Natural killer cell (primary cell): Measurements from ENCODE around the gene TELO2. TPM values are rescaled to one million over a fixed set of nuclear protein-coding genes. Genes with fewer than 3 reads are reported as not detected.

Source experiments
- ATAC-seq, 3 donors: fragments of 150-1000 bp in 2 of 3; fragments of 200-7000 bp in 1 of 3; cut with Tn5 transposase; 1 replicate in 1 of 3; 2 replicates in 2 of 3; pipeline ENCODE4 v1.10.0; 2021; ENCODE audit warnings: mild to moderate bottlenecking in 2 of 3, moderate library complexity in 2 of 3
- DNase-seq, 2 donors: peaks; one replicate each; pipeline versions ENCODE4 v3.0.0 to v3.0.0-alpha.2; 2013 to 2021; ENCODE audit warnings: mixed read lengths in 1 of 2
- H3K27ac ChIP-seq: one replicate; pipeline ENCODE4 v1.5.1; 2013; ENCODE audit warnings: mild to moderate bottlenecking, low read length
- H3K27me3 ChIP-seq: one replicate; pipeline ENCODE4 v1.6.1; 2013; ENCODE audit warnings: low read length; ENCODE audit not compliant: control insufficient read depth, insufficient read depth
- H3K36me3 ChIP-seq: one replicate; pipeline ENCODE4 v1.6.1; 2013; ENCODE audit warnings: low read length; ENCODE audit not compliant: control insufficient read depth, insufficient read depth
- H3K4me1 ChIP-seq: one replicate; pipeline ENCODE4 v1.6.1; 2013; ENCODE audit warnings: low read length; ENCODE audit not compliant: control insufficient read depth, insufficient read depth
- H3K4me3 ChIP-seq: one replicate; pipeline ENCODE4 v1.5.1; 2013; ENCODE audit warnings: low read length
- H3K9me3 ChIP-seq: one replicate; pipeline ENCODE4 v1.6.1; 2013; ENCODE audit warnings: low read length; ENCODE audit not compliant: control insufficient read depth, insufficient read depth
- H3K27ac Mint-ChIP-seq, 2 donors: one replicate each; pipeline ENCODE4 v1.8.0; 2022; ENCODE audit warnings: mild to moderate bottlenecking in 2 of 2, mixed read lengths in 2 of 2, moderate library complexity in 1 of 2
- H3K27me3 Mint-ChIP-seq, 2 donors: one replicate each; pipeline ENCODE4 v1.8.0; 2022; ENCODE audit warnings: low read depth in 2 of 2, mixed read lengths in 2 of 2
- H3K36me3 Mint-ChIP-seq: one replicate; pipeline ENCODE4 v1.8.0; 2022; ENCODE audit warnings: mixed read lengths
- H3K4me1 Mint-ChIP-seq, 2 donors: one replicate each; pipeline ENCODE4 v1.8.0; 2022; ENCODE audit warnings: mixed read lengths in 2 of 2
- H3K4me3 Mint-ChIP-seq: one replicate; pipeline ENCODE4 v1.8.0; 2022; ENCODE audit warnings: mild to moderate bottlenecking, moderate library complexity, mixed read lengths
- H3K9me3 Mint-ChIP-seq, 2 donors: one replicate each; pipeline ENCODE4 v1.8.0; 2022; ENCODE audit warnings: mixed read lengths in 2 of 2
- WGBS: methylation state at CpG from one replicate; pipeline ENCODE4 v1.1.7; 2013; ENCODE audit warnings: missing lambda C conversion rate; ENCODE audit not compliant: insufficient coverage; 5-methylcytosine and 5-hydroxymethylcytosine counted together
- intact Hi-C: fragments of 100-400 bp; cut with micrococcal nuclease; formaldehyde crosslinking; loops from one replicate; pipeline ENCODE4 v1.14.2; 2022
- total RNA-seq, 4 donors: library from RNA; stranded (reverse); fragments of 120-200 nt in 1 of 4; gene quantifications; one replicate each; pipeline versions ENCODE4 v1.2.3 to v1.2.4, GENCODE V29; 2013 to 2022
- TF ChIP-seq, protein P1 (sequence below): fragments of 200-600 bp; IDR thresholded peaks from one replicate; pipeline ENCODE4 v1.8.0; 2022; ENCODE audit warnings: antibody characterized with exemption

TELO2 gene
- total RNA-seq, 3 donors from 2014 or later (not counting 1 experiment from before 2014, with no cell fraction given): 45.5 to 50.0 (median 46.5) TPM

DNA sequence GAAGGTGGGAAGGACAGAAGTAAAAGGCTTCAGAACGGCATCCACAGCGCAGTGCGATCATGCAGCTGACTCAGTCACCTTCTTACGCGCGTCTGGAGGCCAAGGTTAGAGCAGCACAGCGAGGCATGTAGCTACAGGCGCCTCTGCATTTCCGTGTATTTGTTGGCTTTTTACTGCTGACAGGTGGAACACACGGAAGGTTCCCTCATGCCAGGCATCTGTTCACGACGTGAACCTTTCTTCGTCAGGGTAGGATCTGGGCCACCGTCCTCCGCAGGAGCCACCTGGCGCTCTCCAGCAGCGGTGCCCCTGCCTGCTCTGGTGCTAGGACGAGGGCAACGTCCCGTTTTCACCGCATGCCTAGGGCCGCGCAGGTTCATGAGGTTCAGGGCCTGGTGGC is 55.6 kb downstream of the TELO2 start:
- ATAC-seq (no peak), DNase-seq (no peak)
- Mint-ChIP-seq H3K9me3 (no peaks in the 10 kb centered on the region), H3K27me3 (no peaks in the 10 kb centered on the region), H3K4me3 (no peak overlapping the region), H3K27ac (no peak overlapping the region), H3K4me1 (peaks cover 2 to 10% of the 10 kb centered on the region in 2 donors), H3K36me3 (no peaks in the 10 kb centered on the region)
- TF ChIP-seq, protein P1, sequence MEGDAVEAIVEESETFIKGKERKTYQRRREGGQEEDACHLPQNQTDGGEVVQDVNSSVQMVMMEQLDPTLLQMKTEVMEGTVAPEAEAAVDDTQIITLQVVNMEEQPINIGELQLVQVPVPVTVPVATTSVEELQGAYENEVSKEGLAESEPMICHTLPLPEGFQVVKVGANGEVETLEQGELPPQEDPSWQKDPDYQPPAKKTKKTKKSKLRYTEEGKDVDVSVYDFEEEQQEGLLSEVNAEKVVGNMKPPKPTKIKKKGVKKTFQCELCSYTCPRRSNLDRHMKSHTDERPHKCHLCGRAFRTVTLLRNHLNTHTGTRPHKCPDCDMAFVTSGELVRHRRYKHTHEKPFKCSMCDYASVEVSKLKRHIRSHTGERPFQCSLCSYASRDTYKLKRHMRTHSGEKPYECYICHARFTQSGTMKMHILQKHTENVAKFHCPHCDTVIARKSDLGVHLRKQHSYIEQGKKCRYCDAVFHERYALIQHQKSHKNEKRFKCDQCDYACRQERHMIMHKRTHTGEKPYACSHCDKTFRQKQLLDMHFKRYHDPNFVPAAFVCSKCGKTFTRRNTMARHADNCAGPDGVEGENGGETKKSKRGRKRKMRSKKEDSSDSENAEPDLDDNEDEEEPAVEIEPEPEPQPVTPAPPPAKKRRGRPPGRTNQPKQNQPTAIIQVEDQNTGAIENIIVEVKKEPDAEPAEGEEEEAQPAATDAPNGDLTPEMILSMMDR: no peak
- 94% methylated on average over 23 of the region's 23 CpGs for WGBS
- intact Hi-C loops: no loop called here
- Histone ChIP-seq H3K4me1 (peaks cover 7% of the 10 kb centered on the region), H3K36me3 (peaks cover 7% of the 10 kb centered on the region), H3K27me3 (no peaks in the 10 kb centered on the region), H3K27ac (no peak overlapping the region), H3K9me3 (no peaks in the 10 kb centered on the region), H3K4me3 (no peak overlapping the region)

DNA sequence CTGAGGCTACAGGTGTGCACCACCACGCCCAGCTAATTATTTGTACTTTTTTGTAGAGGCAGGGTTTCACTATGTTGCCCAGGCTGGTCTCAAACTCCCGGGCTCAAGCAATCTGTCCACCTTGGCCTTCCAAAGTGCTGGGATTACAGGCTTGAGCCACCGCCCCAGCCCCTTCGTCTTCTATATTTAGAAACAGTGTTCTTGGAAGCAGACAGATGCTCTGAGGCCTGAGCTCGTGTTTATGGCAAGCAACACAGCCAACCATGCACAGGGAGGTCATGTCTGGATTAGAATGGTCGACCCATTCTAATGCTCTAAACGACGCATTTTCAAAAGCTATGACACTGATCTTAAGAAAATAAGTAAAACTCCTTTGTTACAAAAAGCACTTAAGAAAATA is 56.9 kb downstream of the TELO2 start:
- Histone ChIP-seq H3K4me1 (no peaks in the 10 kb centered on the region), H3K4me3 (no peak overlapping the region), H3K36me3 (peaks cover 8% of the 10 kb centered on the region), H3K9me3 (no peaks in the 10 kb centered on the region), H3K27ac (no peak overlapping the region), H3K27me3 (no peaks in the 10 kb centered on the region)
- WGBS: 94% methylated on average over 8 of the region's 8 CpGs
- Mint-ChIP-seq H3K9me3 (no peaks in the 10 kb centered on the region), H3K36me3 (no peaks in the 10 kb centered on the region), H3K4me1 (peaks cover 0 to 8% of the 10 kb centered on the region in 2 donors), H3K27ac (peak overlapping the region in 1 of 2 donors; percentile 3), H3K4me3 (no peak overlapping the region), H3K27me3 (no peaks in the 10 kb centered on the region)
- intact Hi-C loops: no loop called here
- ATAC-seq (no peak), DNase-seq (no peak)
- TF ChIP-seq, protein P1: no peak

DNA sequence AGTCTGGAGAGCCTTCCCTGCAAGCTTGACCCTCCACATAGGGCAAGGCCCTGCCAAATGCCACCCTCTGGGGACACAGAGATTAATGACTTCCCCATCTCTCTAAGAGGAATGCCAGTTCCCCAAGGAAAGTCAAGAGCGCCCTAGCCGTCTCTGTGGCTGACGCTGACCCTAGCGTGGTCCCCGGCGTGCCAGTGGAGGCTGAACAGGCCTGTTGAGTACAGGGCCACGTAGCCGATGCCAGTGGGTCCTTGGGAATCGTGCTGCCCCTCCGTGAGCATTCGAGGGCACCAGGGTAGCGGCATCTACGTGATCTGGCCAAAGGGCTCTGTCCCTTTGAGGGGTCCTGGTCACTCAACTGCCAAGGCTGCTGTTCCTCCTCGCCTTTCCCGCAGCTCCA is 57.5 kb downstream of the TELO2 start:
- Mint-ChIP-seq H3K27ac (peak overlapping the region in 1 of 2 donors; percentile 3), H3K27me3 (no peaks in the 10 kb centered on the region), H3K9me3 (no peaks in the 10 kb centered on the region), H3K4me1 (peaks cover 0 to 8% of the 10 kb centered on the region in 2 donors), H3K4me3 (no peak overlapping the region), H3K36me3 (no peaks in the 10 kb centered on the region)
- peaks cover 14% of the 10 kb centered on the region for H3K36me3 ChIP-seq
- TF ChIP-seq, protein P1: no peak
- H3K27ac ChIP-seq: no peak overlapping the region
- no peak overlapping the region for H3K4me3 ChIP-seq
- H3K4me1 ChIP-seq: no peaks in the 10 kb centered on the region
- no peaks in the 10 kb centered on the region for H3K27me3 ChIP-seq
- WGBS: 97% methylated on average over 15 of the region's 15 CpGs
- ATAC-seq (no peak), DNase-seq (no peak)
- no peaks in the 10 kb centered on the region for H3K9me3 ChIP-seq
- intact Hi-C loops: no loop called here

DNA sequence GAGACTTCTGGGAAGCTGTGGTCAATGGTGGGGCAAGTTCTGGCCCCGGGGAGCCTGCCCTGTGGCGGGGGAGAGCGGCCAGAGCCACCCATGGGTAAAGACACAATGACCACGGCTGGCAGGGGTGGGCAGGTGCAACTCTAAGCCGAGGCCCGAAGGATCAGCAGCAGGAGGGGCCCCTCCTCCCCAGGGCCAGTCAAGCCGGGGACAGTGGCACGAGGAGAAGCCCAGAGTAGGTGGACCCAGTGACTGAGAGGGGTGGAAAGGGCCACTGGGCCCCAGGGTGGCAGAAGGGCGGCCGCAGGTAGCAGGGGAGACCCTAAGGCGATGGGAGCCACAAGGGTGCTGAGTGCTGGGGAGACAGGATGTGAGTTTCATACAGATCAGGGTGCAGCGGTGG is 58.0 kb downstream of the TELO2 start:
- peaks cover 0 to 8% of the 10 kb centered on the region in 2 donors for H3K4me1 Mint-ChIP-seq
- no peaks in the 10 kb centered on the region for H3K4me1 ChIP-seq
- DNase-seq (no peak), ATAC-seq (no peak)
- TF ChIP-seq, protein P1: no peak
- H3K4me3 Mint-ChIP-seq: no peak overlapping the region
- no peaks in the 10 kb centered on the region for H3K27me3 ChIP-seq
- no peaks in the 10 kb centered on the region for H3K9me3 Mint-ChIP-seq
- peaks cover 14% of the 10 kb centered on the region for H3K36me3 ChIP-seq
- no peaks in the 10 kb centered on the region for H3K36me3 Mint-ChIP-seq
- no peaks in the 10 kb centered on the region for H3K27me3 Mint-ChIP-seq
- H3K27ac ChIP-seq: no peak overlapping the region
- no peak overlapping the region for H3K27ac Mint-ChIP-seq
- intact Hi-C loops: no loop called here
- no peak overlapping the region for H3K4me3 ChIP-seq
- WGBS: 94% methylated on average over 12 of the region's 12 CpGs
- no peaks in the 10 kb centered on the region for H3K9me3 ChIP-seq
